Activated T-cell treated with anti-CD3 and anti-CD28 coated beads, Interleukin-2, amount 50 U/mL, for 1 hour (primary cell): ENCODE data around the gene KCNMA1.
"Not testable (repeated sequence)": the region's sequence is repeated elsewhere in the genome, so short reads cannot be mapped to it uniquely, and the experiment has no call there.

Source experiments
- DNase-seq: peaks from one replicate; pipeline ENCODE4 v3.0.0-alpha.2; 2020

KCNMA1 gene

DNA sequence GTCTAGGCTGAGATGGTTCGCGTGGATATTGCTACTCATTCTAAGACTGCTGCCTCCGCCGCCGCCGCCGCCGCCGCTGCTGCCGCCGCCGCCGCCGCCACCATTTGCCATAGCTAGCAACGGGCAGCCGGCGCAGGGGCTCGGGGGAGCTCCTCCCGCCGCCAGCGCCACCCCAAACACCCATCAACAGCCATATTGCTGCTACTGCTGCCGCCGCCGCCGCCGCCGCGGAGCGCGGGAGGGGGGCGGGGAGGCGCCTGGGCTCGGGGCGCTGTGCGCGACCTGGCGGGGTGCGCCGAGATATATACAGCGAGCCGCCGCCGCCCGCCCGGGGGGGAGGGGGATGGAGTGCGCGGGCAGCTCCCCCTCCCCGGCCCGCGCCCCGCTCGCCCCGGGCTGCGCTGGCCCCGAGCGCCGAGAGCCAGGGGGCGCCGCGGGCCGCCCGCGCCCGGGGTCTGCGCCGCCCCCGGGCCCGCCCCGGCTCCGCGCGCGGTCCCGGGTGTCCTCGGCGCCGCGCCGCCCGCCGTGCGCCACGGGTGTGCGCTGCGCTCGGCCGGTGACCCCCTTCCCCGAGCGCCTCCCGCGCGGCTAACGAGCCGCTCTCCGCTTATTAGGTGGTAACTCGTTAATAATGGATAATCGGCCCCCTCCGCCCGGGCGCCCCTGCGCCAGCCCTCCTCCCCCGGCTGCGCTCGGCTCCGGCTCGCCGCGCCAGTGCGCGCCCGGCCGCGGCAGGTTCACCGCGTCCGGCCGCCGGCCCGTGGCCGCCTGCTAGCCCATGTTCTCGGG lies at the start of gene KCNMA1:
KCNMA1 (minus strand) TSS at position 277 of the 789 bp plus-strand sequence.
- no peak for DNase-seq

DNA sequence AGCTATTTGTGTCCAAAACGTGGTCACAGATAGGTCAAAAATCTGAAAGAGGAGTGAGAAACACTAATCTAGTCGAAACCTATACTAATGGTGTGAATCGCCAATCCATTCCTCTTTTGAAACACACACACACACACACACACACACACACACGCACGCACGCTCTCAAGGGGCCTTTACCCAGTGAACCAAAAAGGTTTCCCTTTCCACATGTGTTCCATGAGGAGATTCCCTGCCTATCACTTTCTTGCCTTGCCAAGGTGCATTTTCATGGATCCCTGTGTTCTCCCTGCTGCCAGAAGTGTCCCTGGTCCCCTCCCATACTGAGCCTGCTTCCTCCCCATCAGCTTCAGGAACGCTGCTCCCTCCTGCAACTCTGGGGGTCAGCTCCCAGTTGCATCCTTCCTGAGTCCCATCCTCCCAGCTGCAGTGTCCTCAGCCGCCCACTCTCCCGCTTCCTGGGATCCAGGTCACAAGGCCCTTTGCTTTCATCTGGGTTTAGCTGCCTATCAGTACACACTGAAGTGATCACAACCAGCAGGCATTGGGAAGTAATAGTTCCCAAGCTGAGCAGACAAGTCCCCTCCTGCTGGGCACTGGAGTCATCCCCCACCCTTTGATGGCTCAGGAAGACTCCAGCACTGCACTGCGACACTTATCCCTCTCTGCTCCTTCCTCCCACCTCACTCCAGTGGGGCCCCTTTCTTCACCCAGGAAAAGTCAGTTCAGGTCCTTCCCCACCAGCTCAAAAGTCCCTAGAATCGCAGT lies 49.2 kb upstream of the KCNMA1 start:
- no peak for DNase-seq

DNA sequence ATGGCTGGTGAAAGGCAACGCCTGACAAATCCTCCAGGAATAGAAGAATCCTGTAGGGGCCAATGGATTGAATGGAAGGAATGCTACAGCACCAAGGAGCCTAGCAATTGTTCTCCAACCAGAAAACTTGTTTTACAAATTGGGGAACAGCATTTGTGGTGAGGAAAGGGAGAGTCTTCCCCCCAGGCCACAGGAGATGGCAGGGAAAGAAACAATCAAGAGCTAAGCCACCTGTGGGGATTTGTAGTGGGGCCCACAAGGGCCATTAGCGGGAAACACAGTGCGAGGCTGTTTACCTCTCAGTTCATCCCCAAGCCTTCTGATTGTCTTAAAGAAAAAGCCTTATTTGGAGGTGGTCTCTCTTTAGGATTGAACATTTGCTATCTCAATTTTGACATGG lies 48.5 kb upstream of the KCNMA1 start:
- no peak for DNase-seq

DNA sequence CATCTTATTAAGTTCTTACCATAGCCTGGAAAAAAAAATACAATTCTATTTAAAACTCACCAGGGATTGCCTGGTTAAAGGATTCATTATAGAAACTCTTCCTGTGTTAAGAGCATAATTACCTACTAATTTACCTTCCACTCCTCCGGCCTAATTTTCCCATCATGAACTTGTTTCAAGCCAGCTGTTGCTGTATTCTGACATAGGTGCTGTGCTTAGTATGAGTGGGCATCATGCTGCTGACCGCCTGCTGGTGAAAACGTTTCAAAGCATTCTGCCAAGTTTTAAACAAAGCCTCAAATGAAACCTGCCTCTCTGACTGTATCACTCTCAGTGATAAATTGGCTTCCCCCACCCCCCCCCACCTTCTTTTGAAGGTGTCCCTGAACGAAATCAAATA lies 47.8 kb upstream of the KCNMA1 start:
- DNase-seq, result no peak

DNA sequence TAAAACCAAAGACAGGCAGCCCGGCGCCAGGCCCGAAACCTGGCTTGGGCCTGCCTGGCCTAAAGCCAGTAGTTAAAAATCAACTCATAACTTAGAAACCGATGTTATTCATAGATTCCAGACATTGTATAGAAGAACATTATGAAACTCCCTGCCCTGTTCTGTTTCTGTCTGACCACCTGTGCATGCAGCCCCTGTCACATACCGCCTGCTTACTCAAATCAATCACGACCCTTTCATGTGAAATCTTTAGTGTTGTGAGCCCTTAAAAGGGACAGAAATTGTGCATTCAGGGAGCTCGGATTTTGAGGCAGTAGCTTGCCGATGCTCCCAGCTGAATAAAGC lies 45.5 kb upstream of the KCNMA1 start:
- not testable (repeated sequence) for DNase-seq

DNA sequence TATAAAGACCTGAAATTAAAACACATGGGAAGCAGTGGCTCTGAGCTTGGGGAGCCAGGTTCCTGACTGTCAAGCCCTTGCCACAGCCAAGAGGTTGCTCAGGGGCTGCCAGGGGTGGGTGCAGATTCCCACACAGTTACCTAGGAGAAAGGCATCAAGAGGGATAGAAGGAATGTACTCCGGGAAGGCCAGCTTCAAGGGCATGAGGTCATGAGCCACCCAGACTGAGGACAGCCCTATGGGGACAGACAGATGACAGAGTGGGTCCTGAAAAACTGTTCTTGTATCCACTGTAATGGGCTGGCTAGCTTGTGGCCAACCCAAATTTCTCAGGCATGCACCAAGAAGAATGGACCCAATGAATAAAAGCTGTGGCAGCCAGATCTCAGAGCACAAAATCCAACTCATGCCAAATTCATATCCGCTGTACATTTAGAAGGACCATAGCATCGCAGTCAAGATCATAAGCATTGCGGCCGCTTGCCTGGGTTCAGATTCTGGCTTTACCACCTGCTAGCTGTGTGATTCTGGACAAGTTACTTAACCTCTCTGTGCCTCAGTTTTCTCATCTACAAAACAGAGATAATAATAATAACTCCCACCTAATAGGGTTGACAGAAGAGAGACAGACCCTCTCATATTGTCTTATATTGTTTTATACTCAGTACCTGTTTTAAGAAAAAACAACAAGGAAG lies 44.9 kb upstream of the KCNMA1 start:
- DNase-seq, result no peak

DNA sequence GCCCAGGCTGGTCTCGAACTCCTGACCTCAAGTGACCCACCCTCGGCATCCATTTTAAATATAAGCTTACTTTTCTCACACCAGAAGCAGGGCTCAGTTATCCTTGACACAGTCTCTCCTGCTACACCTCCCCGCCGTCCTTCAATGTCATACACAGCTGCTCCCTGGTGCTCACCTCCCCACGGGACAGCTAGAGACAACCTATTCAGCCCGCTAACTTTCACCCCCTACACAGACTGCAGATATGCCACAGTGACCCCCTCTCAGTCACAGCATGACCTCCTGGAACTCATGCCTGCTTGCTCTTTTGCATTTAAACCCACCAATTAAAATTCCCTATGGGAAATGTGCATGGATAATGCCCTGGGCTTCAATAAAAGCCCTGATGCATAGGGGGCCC lies 44.2 kb upstream of the KCNMA1 start:
- DNase-seq, result no peak

DNA sequence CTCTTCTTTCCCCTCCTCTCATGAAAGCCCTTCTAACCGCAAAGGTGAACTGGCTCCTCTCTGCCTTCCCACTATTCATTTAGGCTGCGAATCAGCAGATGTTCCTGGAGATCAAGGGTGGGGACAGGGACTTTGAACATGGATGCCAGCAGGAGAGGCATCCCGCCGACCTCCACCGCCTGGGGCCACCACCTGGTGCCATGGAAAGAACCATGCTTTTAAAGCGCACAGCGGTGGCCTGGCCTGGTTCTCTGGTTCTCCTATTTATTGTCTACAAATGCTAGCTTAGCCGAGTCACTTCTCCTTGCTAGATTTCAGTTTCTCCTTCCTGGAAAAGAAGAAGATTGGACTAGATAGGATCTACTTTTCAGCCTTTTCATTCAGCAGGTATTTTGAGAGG lies 43.2 kb upstream of the KCNMA1 start:
- DNase-seq, result no peak

DNA sequence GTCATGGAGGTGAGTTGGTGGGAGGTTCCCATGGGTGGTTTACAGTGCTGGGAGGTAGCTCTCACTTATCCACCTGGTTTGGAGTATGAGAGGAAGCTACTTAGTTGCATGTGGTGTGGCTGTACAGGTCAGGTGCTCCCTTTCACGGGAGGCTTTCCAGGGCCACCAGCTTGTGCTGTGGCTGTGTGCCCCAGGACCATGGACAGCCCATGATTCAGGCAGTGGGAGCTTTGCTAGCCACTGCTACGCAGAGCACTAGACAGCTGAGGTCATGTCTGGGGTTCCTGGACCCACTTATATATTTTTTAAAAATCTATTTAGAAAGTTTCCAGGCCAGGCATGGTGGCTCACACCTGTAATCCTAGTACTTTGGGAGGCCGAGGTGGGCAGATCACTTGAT lies 42.5 kb upstream of the KCNMA1 start:
- DNase-seq, result no peak

DNA sequence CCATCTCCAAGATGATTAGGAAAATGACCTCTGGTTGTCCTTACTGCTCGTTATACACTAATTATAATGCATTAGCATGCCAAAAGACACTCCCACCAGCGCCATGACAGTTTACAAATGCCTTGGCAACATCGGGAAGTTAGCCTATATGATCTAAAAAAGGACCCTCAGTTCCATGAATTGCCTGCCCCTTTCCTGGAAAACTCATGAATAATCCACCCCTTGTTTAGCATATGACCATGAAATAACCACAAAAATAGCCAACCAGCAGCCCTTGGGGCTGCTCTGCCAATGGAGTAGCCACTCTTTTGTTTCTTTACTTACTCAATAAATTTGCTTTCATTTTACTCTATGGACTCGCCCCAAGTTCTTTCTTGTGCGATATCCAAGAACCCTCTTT lies 41.6 kb upstream of the KCNMA1 start:
- DNase-seq, result no peak

DNA sequence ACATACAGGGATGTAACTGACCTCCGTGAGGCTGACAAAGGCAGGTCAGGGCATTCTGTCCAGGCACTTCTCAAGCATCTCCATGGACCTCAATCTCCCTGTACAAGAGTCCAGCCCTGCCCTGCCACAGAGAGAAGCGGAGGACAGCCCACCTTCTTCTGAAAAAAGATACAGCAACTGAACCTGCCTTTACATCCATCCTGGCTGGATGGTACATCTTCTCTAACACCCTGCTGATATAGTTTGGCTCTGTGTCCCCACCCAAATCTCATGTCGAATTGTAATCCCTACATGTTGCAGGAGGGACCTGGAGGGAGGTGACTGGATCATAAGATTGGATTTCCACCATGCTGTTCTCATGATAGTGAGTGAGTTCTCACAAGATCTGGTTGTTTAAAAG lies 40.5 kb upstream of the KCNMA1 start:
- DNase-seq, result no peak

DNA sequence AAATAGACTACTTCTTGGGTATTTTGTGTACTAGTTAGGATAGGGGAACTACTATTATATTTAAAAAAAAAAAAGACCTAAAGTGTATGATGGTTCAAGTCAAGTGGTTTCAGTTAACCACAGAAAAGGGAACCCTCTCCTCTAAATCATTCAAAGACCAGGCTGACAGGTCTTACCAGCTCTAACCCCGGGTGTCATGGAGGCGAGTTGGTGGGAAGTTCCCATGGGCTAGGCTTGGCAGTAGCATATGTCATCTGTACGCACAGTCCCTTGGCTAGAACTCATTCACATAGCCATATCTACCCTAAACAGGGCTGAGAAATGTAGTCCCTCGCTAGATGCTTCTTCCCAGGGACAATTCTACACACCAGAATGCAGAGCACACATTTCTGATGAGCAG lies 37.7 kb upstream of the KCNMA1 start:
- no peak for DNase-seq

DNA sequence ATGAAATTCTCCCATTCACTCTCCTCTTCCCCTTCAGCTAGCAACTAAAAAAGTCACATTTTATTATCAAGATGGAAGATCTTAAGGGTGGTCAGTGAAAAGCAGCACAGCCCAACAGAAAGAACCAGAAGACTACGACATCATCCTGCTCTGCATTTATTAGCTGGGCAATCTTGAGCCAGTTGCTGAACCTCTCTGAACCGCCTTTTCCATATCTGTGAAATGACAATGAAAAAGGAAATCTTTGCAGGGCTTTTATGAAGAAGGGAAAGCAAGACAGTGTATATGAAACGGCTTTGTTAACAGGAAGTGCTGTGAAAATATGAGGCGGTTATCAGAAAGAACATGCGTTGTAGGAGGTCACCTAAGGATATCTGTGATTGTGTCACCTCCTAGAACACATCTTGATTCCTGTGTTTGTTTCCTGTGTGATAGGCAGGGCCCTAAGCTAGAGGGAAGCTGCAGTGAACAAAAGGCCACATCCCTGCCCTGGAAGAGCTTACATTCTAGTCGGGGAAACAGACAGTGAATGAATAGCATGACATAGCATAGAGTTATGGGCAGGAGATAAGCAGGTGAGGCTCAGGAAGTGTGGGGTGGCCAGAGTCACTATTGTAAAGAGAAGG lies 36.0 kb upstream of the KCNMA1 start:
- DNase-seq, result no peak

DNA sequence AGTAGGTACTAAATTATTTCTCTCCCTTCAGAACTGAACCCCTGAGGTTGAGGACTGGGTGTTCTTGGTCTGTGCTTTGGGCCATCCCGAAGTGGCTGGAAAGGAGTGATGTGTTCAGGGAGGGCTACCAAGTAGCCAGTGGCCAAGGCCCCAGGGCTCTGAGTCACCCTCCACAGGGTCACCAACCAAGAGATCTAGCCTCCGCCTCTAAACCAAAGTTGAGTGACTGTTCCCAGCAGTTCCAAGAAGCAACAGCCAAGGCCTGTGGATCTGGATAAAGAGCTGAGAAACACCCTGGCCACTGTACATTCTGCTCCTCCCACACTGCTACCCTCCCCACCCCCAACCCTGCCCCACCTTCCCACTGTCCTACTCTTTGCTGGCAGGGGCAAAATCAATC lies 35.5 kb upstream of the KCNMA1 start:
- no peak for DNase-seq

DNA sequence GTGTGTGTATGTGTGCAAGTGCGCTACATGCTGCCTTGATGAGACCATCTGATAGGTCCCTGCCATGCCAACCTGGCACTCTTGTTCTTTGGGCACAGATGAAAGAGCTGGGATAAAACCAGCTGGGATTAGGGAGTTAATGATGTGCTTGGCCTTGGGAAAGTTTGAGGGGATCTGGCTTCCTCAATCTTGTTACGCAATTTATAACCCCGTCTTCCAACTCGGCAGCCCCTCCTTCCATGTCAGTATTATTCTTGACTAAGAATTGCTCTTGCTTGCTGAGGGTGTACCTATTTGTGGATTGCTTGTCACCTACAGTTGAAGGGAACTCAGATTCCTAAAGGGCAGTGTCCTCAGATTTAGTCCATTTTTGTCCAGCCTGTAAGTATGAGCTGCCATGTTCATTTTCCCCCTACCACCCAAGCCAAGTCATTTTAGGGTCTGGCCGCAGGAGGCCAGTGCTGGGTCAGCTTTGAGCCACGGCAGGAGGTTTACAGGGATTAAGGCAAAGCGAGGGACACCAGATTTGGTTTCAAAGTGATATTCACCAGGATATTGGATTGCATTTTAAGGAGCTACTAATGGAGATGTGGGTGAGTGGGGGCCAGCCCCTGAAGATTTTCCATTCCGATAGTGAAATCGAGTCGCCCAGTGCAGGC lies 34.1 kb upstream of the KCNMA1 start:
- no peak for DNase-seq

DNA sequence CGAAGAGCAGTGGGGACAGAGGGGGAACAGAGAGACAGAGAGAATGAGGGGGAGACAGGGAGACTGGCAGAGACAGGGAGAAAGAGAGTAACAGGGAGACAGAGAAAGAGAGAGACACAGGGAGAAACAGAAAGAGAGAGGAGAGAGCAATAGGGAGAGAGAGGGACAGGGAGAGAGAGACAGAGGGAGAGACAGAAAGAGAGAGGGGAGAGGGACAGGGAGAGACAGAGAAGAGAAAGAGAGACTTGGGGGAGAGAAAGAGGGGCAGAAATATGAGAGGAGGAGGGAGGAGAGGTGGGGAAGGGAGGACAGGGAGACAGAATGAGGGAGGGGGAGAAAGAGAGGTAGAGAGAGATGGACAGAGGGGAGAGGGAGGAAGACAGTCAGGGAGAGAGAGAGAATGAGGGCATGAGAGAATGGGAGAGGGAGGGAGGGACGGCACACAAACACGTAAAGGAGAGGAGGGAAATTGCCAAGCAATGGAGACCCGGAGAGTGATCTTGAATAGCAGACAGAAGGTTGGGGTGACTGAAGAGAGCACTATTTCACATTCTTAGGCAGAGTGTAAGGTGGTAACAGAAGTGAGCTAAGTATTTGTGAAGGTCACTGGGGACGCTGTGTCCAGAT lies 33.3 kb upstream of the KCNMA1 start:
- DNase-seq, result no peak

DNA sequence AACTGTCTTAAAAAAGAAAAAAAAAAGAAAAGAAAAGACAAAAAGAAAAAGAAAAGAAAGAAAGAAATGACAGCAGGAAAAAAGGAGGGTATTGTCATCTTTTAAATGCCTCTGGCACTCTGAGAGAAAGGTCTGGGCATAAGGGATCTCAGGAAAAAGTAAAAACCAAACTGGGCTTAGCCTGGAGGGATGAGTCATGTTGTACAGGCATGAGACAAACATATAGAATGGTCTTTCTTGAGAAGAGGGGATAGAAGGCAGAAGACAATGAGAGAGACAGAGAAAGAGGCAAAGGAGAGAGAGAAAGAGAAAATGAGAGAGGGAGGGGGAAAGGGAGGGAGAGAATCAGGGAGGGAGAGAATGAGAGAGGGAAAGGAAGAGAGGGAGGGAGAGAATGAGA lies 32.3 kb upstream of the KCNMA1 start:
- DNase-seq, result no peak

DNA sequence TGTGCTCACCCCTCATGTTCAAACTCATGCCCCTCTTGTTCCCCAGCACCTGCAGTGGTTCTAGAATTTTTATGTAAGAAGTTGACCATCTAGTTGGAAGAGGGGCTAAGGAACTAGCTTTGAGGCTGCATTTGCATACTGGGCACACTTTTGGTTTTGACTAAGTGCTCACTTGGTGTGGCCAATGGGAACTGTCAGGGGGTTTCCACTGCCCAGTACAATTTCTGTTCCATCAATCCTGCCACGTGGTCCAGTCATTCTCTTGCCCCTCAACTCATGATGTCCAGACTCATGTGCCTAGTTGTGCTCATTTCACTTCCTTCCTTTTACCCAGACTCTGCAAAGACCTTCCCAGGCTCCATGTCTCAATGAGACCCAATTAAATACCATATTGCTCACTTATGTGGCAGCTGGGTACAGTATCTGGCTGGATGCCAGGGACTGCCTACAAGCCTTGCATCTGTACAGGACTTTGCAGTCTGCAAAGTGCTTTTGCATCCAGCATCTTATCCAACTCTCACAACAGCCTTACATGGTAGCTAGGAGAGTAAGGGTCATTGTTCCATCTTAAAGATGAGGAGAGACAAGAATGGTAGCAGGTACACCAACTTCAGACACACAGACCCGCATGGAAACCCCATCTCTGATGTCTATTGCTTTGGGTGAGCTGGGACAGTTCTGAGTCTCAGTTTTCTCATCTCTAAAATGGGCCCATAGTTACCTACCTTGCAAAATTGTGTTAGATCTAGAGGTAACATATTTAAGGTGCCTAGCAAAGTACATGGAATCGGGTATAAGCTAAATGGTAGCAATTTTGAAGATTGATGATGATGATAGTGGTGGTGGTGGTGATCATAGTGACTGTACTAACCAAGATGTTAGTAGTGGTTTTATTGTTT lies 30.1 kb upstream of the KCNMA1 start:
- no peak for DNase-seq

DNA sequence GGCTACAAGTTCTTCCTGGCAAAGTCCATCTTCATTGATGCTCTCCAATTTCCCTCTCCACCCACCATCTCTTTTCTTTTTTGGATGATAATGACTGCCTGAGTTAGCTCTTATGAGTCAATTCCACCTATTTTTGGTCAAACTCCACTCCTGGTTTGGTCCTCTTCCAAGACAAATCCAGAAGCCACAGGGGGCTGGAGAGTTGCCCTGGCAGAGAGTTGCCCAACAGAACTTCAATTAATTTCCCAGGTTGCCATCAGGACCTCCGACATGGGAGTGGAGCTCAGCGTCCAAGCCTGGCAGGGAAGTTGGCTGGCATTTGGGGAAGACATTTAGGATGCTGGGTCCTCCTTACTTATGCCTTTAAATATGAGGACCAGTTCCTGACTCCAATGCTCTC lies 29.2 kb upstream of the KCNMA1 start:
- DNase-seq, result no peak

DNA sequence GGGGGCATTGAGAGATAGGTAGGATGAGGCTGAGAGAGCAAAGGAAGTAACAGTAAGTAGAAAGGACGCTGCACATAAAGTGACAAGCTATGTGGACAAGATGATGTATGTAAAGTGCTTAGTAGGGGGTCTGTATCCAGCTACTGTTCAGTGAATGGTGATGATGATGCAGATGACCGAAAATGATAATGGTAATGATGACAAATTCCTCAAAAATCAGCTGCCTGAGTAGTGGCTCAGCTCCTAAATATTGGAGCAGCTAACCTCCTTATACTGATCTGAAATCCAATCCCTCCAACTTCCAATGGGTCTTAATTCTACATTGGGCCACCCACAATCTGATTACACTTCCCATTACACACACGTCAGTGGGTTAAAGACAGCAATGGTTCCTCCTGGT lies 27.1 kb upstream of the KCNMA1 start:
- DNase-seq, result no peak

DNA sequence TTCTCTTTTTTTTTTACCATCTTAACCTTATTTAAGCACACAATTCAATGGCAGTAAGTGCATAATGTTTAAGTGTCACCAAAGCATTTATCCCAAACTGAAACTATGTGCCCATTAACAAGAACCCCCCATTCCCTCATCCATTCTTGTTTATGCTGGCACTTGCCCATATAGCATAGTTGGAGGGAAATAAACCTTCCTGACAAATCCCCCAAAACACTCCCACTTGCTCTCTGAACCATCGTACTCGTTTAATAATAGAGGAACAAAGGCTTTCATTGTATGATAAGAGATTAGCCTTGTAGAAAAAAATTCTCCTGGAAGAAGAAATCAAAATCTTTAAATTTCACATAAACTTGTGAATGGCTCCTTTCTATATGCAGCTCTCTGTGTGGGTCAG lies 26.4 kb upstream of the KCNMA1 start:
- DNase-seq, result no peak

DNA sequence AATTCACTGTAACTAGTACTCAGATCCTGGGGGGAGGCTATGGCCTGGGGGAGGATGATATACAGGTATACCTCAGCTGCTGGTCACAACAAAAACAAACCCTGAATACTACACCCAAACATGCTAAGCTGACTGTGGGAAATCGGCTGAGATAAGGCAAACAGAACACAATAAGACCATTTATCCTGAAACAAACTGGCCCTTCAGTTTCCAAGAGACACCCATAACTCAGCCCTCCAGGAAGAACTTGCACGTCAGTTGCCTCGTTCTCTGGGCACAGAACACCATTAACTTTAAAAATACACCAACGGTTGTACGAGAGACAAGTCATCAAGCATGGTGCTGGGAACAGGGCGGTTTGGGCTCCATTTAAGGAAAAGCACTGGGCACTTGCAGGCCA lies 24.1 kb upstream of the KCNMA1 start:
- no peak for DNase-seq
